Activated naive CD8-positive, alpha-beta T cell (primary cell): Measurements from ENCODE around the gene ADD1.
"Not testable (repeated sequence)": the region's sequence is repeated elsewhere in the genome, so short reads cannot be mapped to it uniquely, and the experiment has no call there.

Experiments
- H3K27ac Mint-ChIP-seq: one replicate; pipeline ENCODE4 v1.8.0; 2021; ENCODE audit warnings: mixed read lengths
- H3K27me3 Mint-ChIP-seq: one replicate; pipeline ENCODE4 v1.8.0; 2021; ENCODE audit warnings: mixed read lengths
- H3K36me3 Mint-ChIP-seq: one replicate; pipeline ENCODE4 v1.8.0; 2021; ENCODE audit warnings: mixed read lengths
- H3K4me1 Mint-ChIP-seq: one replicate; pipeline ENCODE4 v1.8.0; 2021; ENCODE audit warnings: low read depth, mixed read lengths
- H3K4me3 Mint-ChIP-seq: one replicate; pipeline ENCODE4 v1.8.0; 2021; ENCODE audit warnings: mild to moderate bottlenecking, mixed read lengths
- H3K9me3 Mint-ChIP-seq: one replicate; pipeline ENCODE4 v1.8.0; 2021; ENCODE audit warnings: low read depth, mixed read lengths

Gene ADD1

GRCh38 chr4:2913168-2913567 is 69.5 kb downstream of the ADD1 start:
- Mint-ChIP-seq H3K27ac (no peak overlapping the region), H3K27me3 (no peaks in the 10 kb centered on the region), H3K4me3 (no peak overlapping the region), H3K9me3 (no peaks in the 10 kb centered on the region), H3K4me1 (peaks cover 10% of the 10 kb centered on the region), H3K36me3 (peaks cover 6% of the 10 kb centered on the region)

DNA sequence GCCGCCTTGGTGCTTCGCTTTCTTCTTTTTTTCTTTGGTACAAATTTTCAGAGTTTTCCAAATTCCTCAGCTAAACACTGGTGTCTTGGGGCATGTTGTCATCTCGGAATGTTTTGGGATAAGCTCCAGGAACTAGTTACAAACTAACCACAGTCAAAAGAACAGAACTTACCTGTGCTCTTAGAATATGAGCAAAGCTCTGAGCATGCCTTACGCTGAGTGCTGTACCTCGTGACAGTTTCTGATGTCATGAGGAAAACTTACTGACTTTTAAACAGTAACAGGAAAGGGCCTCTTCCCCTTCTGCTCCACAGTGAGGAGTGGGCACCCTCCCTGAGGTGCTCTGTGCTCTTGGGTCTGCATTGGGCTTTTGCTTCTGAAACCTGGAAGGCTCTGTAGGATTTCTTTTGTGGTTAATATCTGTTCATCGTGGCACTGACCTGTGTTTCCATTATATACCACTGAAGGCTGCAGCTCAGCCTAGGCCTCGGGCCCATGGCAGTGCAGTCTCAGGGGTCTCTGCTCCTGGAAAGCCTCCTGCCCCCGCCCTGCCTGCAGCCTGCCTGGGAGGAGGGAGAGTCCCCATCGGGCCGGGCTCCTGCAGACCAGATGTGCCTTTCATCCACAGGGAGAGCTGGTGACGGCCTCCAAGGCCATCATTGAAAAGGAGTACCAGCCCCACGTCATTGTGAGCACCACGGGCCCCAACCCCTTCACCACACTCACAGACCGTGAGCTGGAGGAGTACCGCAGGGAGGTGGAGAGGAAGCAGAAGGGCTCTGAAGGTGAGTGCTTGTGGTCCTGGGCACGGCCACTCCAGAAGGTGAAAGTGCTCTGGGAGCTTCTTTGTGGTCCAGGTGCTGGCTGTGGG is 70.8 kb downstream of the ADD1 start:
- no peak overlapping the region for H3K27ac Mint-ChIP-seq
- H3K27me3 Mint-ChIP-seq, result no peaks in the 10 kb centered on the region
- H3K4me3 Mint-ChIP-seq, result no peak overlapping the region
- H3K9me3 Mint-ChIP-seq, result no peaks in the 10 kb centered on the region
- H3K36me3 Mint-ChIP-seq, result peaks cover 6% of the 10 kb centered on the region
- peaks cover 18% of the 10 kb centered on the region for H3K4me1 Mint-ChIP-seq

DNA sequence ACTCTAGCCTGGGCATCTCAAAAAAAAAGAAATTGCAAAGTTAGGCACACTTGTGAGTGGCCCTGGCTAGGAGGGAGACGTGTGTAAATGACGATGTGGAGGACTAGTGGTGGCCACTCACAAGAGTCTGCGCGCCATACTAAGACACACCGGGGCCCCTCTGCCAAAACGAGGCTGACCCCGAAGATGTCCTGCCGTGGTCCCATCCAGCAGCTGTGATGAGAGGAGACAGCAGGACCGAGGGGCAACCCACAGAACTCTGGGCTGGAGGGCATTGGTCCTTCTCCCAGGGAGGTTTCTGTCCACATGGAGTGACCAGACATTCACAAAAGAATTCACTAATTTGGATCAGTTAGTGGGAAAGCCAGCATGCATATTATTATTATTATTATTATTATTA is 72.1 kb downstream of the ADD1 start:
- Mint-ChIP-seq H3K27me3 (no peaks in the 10 kb centered on the region), H3K36me3 (peaks cover 15% of the 10 kb centered on the region), H3K4me1 (peaks cover 29% of the 10 kb centered on the region), H3K4me3 (no peak overlapping the region), H3K27ac (no peak overlapping the region), H3K9me3 (no peaks in the 10 kb centered on the region)

GRCh38 chr4:2916696-2917095 is 73.1 kb downstream of the ADD1 start:
- peaks cover 35% of the 10 kb centered on the region for H3K4me1 Mint-ChIP-seq
- H3K4me3 Mint-ChIP-seq, H3K27ac Mint-ChIP-seq, H3K27me3 Mint-ChIP-seq, H3K9me3 Mint-ChIP-seq: not testable (repeated sequence)
- peaks cover 16% of the 10 kb centered on the region for H3K36me3 Mint-ChIP-seq

DNA sequence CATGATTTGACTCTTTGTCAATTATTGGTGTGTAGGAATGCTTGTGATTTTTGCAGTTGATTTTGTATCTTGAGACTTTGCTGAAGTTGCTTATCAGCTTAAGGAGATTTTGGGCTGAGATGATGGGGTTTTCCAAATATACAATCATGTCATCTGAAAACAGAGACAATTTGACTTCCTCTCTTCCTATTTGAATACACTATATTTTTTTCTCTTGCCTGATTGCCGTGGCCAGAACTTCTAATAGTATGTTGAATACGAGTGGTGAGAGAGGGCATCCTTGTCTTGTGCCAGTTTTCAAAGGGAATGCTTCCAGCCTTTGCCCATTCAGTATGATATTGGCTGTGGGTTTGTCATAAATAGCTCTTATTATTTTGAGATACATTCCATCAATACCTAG is 74.7 kb downstream of the ADD1 start:
- Mint-ChIP-seq H3K4me1 (peaks cover 50% of the 10 kb centered on the region), H3K36me3 (peaks cover 16% of the 10 kb centered on the region)
- not testable (repeated sequence) for H3K4me3 Mint-ChIP-seq, H3K27ac Mint-ChIP-seq, H3K27me3 Mint-ChIP-seq, H3K9me3 Mint-ChIP-seq

DNA sequence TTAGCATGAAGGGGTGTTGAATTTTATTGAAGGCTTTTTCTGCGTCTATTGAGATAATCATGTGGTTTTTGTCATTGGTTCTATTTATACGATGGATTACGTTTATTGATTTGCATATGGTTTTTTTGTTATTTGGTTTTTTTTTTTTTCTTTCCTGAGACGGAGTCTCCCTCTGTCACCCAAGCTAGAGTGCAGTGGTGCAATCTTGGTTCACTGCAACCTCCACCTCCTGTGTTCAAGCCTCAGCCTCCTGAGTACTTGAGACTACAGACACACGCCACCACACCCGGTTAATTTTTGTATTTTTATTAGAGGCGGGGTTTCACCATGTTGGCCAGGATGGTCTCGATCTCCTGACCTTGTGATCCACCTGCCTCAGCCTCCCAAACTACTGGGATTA is 75.1 kb downstream of the ADD1 start:
- not testable (repeated sequence) for H3K27me3 Mint-ChIP-seq, H3K27ac Mint-ChIP-seq, H3K4me3 Mint-ChIP-seq, H3K9me3 Mint-ChIP-seq
- Mint-ChIP-seq H3K36me3 (peaks cover 16% of the 10 kb centered on the region), H3K4me1 (peaks cover 54% of the 10 kb centered on the region)

DNA sequence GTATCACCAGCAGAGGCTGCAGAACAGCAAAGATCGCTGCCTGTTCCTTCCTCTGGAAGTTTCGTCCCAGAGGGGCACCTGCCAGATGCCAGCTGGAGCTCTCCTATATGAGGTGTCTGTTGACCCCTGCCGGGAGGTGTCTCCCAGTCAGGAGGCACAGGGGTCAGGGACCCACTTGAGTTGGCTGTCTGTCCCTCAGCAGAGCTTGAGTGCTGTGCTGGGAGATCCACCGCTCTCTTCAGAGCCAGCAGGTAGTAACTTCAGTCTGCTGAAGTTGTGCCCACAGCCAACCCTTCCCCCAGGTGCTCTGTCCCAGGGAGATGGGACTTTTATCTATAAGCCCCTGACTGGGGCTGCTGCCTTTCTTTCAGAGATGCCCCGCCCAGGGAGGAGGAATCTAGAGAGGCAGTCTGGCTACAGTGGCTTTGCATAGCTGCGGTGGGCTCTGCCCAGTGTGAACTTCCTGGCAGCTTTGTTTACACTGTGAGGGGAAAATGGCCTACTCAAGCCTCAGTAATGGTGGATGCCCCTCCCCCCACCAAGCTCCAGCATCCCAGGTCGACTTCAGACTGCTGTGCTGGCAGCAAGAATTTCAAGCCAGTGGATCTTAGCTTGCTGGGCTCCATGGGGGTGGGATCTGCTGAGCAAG is 78.9 kb downstream of the ADD1 start:
- Mint-ChIP-seq H3K4me1 (peaks cover 52% of the 10 kb centered on the region), H3K27ac (peak overlapping the region; percentile 86)
- H3K4me3 Mint-ChIP-seq, H3K9me3 Mint-ChIP-seq, H3K27me3 Mint-ChIP-seq, H3K36me3 Mint-ChIP-seq: not testable (repeated sequence)

- H3K9me3 Mint-ChIP-seq, result no peaks in the 10 kb centered on the region
- peaks cover 10% of the 10 kb centered on the region for H3K36me3 Mint-ChIP-seq
- peaks cover 47% of the 10 kb centered on the region for H3K4me1 Mint-ChIP-seq
- peak overlapping the region; percentile 82 for H3K27ac Mint-ChIP-seq
- peak overlapping the region; percentile 39 for H3K4me3 Mint-ChIP-seq
- H3K27me3 Mint-ChIP-seq, result no peaks in the 10 kb centered on the region
Observed at GRCh38 chr4:2923141-2923551, 79.5 kb downstream of the ADD1 start.

- H3K36me3 Mint-ChIP-seq, result peaks cover 10% of the 10 kb centered on the region
- peaks cover 42% of the 10 kb centered on the region for H3K4me1 Mint-ChIP-seq
Observed at GRCh38 chr4:2923668-2924173, 80.1 kb downstream of the ADD1 start.

GRCh38 chr4:2924286-2924685 is 80.6 kb downstream of the ADD1 start:
- Mint-ChIP-seq H3K27me3 (no peaks in the 10 kb centered on the region), H3K36me3 (peaks cover 12% of the 10 kb centered on the region), H3K9me3 (no peaks in the 10 kb centered on the region), H3K4me3 (no peak overlapping the region), H3K4me1 (peaks cover 43% of the 10 kb centered on the region), H3K27ac (no peak overlapping the region)

More at GRCh38 chr4:2923668-2924173, 80.1 kb downstream of the ADD1 start:
- no peaks in the 10 kb centered on the region for H3K27me3 Mint-ChIP-seq
- H3K9me3 Mint-ChIP-seq, result no peaks in the 10 kb centered on the region
- peak overlapping the region; percentile 82 for H3K27ac Mint-ChIP-seq
- H3K4me3 Mint-ChIP-seq, result peak overlapping the region; percentile 39

- Mint-ChIP-seq H3K36me3 (peaks cover 9% of the 10 kb centered on the region), H3K9me3 (no peaks in the 10 kb centered on the region), H3K4me3 (no peak overlapping the region), H3K27me3 (no peaks in the 10 kb centered on the region), H3K4me1 (peaks cover 39% of the 10 kb centered on the region), H3K27ac (peak overlapping the region; percentile 22)
Observed at GRCh38 chr4:2924765-2925301, 81.2 kb downstream of the ADD1 start.

DNA sequence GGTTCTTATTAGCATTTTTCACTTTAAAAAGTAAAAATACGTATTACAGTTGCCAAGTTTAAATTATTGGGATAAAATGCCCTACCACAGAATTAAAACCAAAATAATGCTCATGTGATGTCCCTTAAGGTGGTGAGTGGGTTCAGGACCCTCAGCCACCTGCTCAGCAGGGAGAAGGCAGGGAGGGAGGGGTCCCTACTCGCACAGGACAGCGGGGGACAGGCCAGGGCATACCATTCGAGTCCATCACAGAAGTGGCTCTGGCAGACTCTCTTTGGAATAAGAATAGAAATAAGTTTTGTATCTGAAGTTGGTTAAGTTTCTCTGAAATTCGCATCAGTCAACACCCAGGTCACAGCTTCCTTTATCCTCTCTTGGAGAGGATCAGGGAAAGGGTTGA is 81.9 kb downstream of the ADD1 start:
- H3K4me3 Mint-ChIP-seq, result no peak overlapping the region
- peaks cover 6% of the 10 kb centered on the region for H3K36me3 Mint-ChIP-seq
- peaks cover 32% of the 10 kb centered on the region for H3K4me1 Mint-ChIP-seq
- H3K9me3 Mint-ChIP-seq, result no peaks in the 10 kb centered on the region
- no peaks in the 10 kb centered on the region for H3K27me3 Mint-ChIP-seq
- H3K27ac Mint-ChIP-seq, result no peak overlapping the region

- Mint-ChIP-seq H3K27ac (peak overlapping the region; percentile 34), H3K27me3 (no peaks in the 10 kb centered on the region), H3K4me3 (no peak overlapping the region), H3K9me3 (no peaks in the 10 kb centered on the region), H3K36me3 (peaks cover 2% of the 10 kb centered on the region), H3K4me1 (peaks cover 28% of the 10 kb centered on the region)
Observed at GRCh38 chr4:2925931-2926860, 82.6 kb downstream of the ADD1 start.

- Mint-ChIP-seq H3K9me3 (no peaks in the 10 kb centered on the region), H3K4me1 (peaks cover 22% of the 10 kb centered on the region), H3K4me3 (no peak overlapping the region), H3K27ac (peak overlapping the region; percentile 34), H3K36me3 (peaks cover 2% of the 10 kb centered on the region), H3K27me3 (no peaks in the 10 kb centered on the region)
Observed at GRCh38 chr4:2927016-2927695, 83.5 kb downstream of the ADD1 start.
